Gastrocnemius medialis (tissue), 4 donors: Measurements from ENCODE around the gene RNF26.

ENCODE experiments used
- POLR2A ChIP-seq, 2 donors: fragments of 450-650 bp; IDR thresholded peaks; one replicate each; pipeline ENCODE4 v1.6.1; 2017; ENCODE audit warnings: antibody characterized with exemption in 2 of 2, mild to moderate bottlenecking in 2 of 2, moderate library complexity in 2 of 2
- TF ChIP-seq, protein P1 (sequence below), 5 experiments: fragments of 450-650 bp in 3 of 5; fragments of 200-600 bp in 2 of 5; sonication (generic) in 2 of 5; IDR thresholded peaks in 4 of 5; conservative IDR thresholded peaks in 1 of 5; 1 replicate in 4 of 5; 2 replicates in 1 of 5; pipeline ENCODE4 v1.5.1; 2016 to 2019; ENCODE audit warnings: antibody characterized with exemption in 5 of 5, mild to moderate bottlenecking in 3 of 5, moderate library complexity in 3 of 5

DNA sequence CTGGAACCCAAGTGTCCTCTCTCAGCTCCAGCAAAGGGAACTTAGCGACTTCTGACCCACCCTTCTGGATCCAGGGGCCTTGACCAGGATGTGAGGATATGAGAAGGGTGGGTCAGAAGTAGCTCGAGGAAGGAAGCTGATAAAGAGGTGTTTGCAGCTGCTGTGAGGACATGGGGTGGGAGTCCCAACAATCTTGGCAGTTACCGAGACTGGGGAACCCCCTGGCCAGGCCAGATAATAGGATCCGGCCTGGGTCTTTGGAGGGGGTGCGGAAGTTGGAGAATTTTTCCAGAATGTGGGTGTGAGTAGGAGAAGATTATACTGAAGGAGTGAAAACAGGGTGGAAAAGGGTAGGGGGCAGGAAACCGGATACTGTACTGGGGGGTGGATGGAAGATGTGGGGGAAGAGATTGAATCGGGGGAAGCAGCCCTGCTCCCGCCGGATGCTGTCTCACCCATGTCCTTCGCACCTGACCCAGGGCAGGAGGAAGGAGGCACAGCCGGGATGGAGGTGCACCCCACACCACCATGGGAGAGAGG is 14.6 kb upstream of the RNF26 start:
- TF ChIP-seq, protein P1, sequence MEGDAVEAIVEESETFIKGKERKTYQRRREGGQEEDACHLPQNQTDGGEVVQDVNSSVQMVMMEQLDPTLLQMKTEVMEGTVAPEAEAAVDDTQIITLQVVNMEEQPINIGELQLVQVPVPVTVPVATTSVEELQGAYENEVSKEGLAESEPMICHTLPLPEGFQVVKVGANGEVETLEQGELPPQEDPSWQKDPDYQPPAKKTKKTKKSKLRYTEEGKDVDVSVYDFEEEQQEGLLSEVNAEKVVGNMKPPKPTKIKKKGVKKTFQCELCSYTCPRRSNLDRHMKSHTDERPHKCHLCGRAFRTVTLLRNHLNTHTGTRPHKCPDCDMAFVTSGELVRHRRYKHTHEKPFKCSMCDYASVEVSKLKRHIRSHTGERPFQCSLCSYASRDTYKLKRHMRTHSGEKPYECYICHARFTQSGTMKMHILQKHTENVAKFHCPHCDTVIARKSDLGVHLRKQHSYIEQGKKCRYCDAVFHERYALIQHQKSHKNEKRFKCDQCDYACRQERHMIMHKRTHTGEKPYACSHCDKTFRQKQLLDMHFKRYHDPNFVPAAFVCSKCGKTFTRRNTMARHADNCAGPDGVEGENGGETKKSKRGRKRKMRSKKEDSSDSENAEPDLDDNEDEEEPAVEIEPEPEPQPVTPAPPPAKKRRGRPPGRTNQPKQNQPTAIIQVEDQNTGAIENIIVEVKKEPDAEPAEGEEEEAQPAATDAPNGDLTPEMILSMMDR (IDR thresholded peaks at IDR 0.05 in 4 of 5, conservative IDR thresholded peaks at IDR 0.05 in 1 of 5) = no peak
- no peak for TF ChIP-seq POLR2A (IDR thresholded peaks at IDR 0.05)
